CD4-positive, alpha-beta T cell treated with Interleukin-17A for 1 hour (primary cell): Measurements from ENCODE around the gene PTP4A2.
A peak's percentile ranks its signal among the peaks of the same experiment; 100 is the strongest.
"Not testable (repeated sequence)": the region's sequence is repeated elsewhere in the genome, so short reads cannot be mapped to it uniquely, and the experiment has no call there.

Experiments used
- DNase-seq: peaks from one replicate; pipeline ENCODE4 v3.0.0-alpha.2; 2020

The PTP4A2 gene

GRCh38 chr1:31945677-31946076 lies 7.5 kb upstream of the PTP4A2 start:
- DNase-seq: not testable (repeated sequence)

- peak; percentile 87 for DNase-seq
Observed at GRCh38 chr1:31944205-31945089, 6.3 kb upstream of the PTP4A2 start.

- peak; percentile 64 for DNase-seq
Observed at GRCh38 chr1:31943546-31944184, 5.5 kb upstream of the PTP4A2 start.

GRCh38 chr1:31942061-31942460 lies 3.9 kb upstream of the PTP4A2 start:
- DNase-seq: not testable (repeated sequence)

- peak; percentile 84 for DNase-seq
Observed at GRCh38 chr1:31939484-31940329, 1.5 kb upstream of the PTP4A2 start.

GRCh38 chr1:31937300-31938183 lies 626 bp downstream of the PTP4A2 start:
- peak; percentile 88 for DNase-seq

- peak; percentile 25 for DNase-seq
Observed at GRCh38 chr1:31936981-31937299, 1.2 kb downstream of the PTP4A2 start.

- peak; percentile 43 for DNase-seq
Observed at GRCh38 chr1:31936278-31936980, 1.7 kb downstream of the PTP4A2 start.

- peak; percentile 70 for DNase-seq
Observed at GRCh38 chr1:31934706-31935629, 3.2 kb downstream of the PTP4A2 start.

- DNase-seq: peak; percentile 50
Observed at GRCh38 chr1:31932491-31933316, 5.5 kb downstream of the PTP4A2 start.

GRCh38 chr1:31931593-31932225 lies 6.5 kb downstream of the PTP4A2 start:
- peak; percentile 52 for DNase-seq

- DNase-seq: no peak
Observed at GRCh38 chr1:31930836-31931592, 7.2 kb downstream of the PTP4A2 start.

- DNase-seq: peak; percentile 30
Observed at GRCh38 chr1:31927661-31927980, 10.5 kb downstream of the PTP4A2 start.

GRCh38 chr1:31926853-31927660 lies 11.1 kb downstream of the PTP4A2 start:
- peak; percentile 45 for DNase-seq

- DNase-seq: peak; percentile 36
Observed at GRCh38 chr1:31926252-31926651, 11.9 kb downstream of the PTP4A2 start.

- DNase-seq: not testable (repeated sequence)
Observed at GRCh38 chr1:31925824-31926223, 12.3 kb downstream of the PTP4A2 start.

- DNase-seq: peak; percentile 28
Observed at GRCh38 chr1:31924839-31925238, 13.3 kb downstream of the PTP4A2 start.
